GM18873 (cell line): ENCODE results near the gene CTBP2.

Source experiments
- ATAC-seq: cut with Tn5 transposase; IDR thresholded peaks from one replicate; pipeline ENCODE4 v1.9.1; 2021; ENCODE audit warnings: mild to moderate bottlenecking, moderate library complexity, moderate number of reproducible peaks; ENCODE audit not compliant: unreplicated experiment, low FRiP score

Gene CTBP2

DNA sequence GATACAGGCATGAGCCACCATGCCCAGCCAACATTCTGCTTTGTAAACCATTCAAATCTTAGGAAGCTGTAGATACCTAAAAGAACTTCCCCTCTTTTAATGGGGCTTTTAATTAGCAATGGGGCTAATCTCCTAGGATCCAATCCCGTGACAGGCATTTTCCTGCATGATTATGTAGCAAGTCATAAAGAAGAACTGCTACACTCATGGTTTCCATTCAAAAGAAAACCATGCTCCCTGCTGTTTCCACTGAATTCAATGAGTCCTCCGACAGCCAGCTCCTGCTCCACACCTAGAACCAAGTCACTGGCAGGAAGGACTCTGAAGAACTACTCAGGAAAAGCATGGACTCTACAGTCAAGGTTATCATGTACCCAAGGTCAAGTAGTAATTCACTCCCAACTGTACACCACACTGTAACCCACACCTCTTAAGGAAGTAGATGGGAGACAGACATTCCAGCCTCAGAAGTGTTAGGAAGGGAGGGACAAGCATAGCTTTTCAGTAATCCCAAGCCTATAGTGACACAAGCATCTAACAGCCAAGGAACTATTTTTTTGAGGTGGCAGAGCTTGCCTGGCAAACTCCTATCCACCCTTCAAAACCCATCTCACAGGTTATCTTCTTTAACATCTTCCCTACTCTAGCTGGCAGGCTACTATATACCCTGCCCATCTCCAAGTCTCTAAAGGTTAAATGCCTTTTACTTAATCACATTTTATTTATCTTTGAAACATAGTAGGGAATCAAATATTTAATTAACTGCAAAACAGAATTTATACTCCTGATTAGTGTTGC, 47.5 kb downstream of the CTBP2 start:
- ATAC-seq = no peak

DNA sequence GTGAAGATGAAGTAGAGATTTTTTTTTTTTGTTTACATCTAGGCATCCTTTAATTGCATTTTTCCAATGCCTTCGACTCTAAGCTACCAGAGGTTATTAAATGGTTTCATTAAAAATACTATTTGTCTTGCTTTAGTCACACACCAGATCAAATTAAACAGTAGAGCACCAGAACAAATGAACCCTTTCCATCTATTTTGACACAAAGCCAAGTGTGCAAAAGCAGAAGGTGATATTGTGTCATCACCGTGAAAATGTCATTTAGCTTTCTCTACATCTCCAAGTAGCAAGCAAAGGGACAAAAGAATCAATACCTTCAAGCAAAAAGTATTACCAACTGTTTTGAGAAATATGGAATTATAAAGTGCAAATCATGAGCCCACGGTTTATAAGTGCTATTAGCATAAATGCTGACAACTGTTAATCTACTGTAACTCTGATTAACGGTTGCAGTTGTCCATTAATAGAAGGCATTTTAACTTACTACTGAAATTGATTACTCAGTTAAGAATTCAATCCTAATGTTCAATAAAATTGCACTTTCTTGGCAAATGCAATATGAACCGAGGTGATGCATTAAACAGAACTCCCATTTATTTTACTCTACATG, 49.1 kb downstream of the CTBP2 start:
- no peak for ATAC-seq

DNA sequence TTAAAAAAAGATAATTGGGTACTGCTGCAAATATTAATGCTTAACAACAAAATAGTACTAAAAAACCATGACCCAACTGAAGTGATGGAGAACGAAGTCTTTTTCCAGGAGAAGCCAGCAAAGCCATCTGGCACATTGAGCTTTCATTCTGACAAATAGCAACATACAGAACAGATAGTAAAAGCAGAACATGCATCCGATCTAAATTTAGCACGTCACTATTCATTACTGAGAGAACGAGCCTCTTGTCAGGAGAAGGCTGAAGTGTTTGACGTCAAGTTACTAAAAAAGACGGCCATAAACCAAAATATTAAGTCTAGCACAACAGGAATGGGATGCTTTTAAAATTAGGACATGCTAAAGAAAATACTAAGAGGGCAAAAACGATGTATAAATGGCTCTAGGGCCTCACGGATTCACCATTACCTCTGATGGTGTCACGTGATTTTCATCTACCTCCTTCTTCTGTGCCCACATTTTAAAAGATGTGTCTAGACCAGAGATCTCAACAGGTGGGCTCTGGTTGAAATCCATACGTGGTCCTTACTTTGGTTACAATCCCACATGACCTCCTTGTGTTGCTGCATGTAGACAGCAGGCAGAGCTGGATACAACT, 52.3 kb downstream of the CTBP2 start:
- ATAC-seq = no peak

DNA sequence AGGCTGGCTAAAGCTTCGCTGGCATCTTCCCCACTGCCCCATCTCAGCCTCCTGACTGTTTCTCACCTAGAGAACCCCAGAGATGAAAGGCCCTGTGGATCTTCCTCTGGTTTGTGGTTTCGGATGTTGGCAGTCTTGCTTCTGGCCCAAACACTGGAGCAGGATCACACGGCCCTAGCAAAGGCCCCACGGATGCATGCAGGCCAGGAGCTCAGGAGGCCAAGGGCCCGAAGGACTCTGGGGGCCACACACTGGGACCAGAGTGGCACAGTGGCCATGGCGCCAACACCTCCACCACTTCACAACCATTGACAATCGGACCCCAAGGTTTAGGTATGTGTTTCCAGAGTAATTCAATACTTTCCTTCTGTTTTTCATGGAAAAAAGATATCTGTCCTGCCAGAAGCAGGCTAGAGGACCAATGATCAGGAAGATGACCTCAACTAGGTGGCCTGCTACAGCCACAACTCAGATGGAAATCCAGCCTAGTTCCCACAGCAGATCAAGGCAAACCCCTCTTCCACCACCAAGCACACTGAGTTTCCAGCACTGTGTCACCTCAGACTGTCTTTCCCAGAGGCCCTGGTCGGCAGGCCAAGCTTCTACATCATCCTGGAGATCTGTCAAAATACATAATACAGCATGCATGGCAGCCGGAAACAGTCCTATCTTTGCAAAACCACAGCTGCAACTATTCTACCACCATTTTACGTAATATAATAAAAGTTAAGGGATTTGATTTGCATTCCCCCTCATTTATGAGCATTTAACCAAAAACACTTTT, 53.0 kb downstream of the CTBP2 start:
- no peak for ATAC-seq

DNA sequence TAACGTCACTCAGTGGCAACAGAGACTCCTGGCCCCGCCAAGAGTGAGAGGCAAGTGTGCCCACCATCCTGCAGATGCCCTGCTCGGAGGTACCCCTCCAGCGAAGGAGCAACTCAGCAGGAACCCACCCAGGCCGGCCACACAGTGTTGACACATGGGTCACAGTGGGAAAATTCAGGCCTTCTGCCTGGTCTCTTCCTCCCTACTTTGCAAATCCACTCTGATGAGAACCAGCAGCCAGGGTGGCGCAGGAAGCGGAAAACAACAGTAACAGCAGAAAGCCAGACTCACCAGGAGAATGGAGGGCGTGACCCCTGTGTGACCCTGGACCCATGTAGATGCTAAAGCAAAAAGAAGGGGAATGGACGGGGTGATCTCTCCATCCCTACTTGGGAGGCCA, 53.8 kb downstream of the CTBP2 start:
- no peak for ATAC-seq

DNA sequence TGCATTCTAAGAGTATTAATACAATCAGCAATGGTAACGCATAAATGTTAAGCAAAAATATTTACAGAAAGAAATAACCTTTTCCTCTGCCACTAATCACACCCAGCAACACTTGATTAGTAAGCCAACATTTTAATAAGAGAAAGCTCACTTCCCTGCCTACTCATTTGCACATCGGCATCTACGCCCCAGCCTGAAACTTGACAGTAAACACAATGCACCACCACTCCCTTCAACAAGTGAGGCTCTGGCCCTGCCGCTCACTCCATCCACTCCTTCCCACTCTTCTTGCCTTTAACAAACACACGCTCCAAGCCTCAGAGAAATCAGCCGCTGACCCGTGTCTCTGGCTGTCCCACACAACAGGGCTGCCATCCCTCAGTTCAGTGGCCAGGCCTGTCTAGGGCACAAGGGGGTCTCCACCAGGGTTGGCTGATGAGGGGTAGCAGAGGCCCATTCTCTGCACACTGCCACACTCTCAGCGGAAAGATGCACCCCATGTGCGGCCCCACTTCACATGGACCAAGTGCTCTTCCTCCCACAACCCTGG, 54.6 kb downstream of the CTBP2 start:
- ATAC-seq = no peak

DNA sequence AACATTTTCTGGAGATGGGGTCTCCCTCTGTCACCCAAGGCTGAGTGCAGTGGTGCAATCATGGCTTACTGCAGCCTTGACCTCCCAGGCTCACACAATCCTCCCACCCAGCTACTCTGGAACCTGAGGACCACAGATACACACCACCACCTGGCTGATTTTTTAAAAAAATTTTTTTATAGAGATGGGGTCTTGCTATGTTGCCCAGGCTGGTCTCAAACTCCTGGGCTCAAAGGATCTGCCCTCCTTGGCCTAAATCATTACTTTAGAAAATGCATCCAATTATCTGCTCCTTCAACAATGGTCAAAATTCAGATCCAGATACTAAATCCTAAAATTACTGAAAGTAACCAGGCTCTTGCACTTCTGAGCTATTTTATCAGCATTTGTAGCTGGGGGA, 55.2 kb downstream of the CTBP2 start:
- no peak for ATAC-seq

DNA sequence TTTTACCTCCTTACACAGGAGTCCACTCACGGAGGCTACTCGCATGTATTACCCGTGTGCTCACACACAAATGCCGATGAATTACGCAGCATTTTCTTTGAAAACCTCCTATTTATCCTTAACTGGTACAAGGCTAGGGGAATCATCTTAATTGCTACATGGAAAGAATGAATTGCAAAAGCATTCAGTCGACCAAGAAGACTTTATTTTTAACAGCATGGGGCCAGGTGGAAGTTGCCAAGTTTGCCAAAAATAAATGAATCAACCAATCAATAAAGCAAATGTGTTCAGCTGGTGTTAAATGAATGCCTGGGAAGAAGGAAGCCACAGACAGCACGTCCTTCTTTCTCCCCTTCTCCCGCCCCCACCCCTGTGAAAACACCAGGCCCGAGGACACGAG, 55.8 kb downstream of the CTBP2 start:
- no peak for ATAC-seq

DNA sequence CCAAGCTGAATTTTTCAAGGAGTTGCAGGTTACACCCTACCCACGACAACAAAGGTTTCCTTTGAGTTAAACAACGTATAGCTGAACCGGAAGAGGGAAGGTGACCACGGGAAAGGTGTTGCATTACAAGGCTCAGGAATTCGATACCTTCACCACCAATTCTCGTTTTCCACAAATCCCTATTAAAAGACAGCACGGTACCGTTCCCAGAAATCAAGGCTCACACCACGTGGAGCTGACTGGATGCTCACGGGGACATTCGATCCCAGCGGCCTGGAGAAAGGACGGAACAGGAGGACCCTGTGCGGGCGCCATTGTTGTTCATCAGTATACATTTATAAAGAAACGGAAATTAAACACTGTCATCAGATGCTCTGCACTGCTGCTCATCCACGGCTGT, 56.4 kb downstream of the CTBP2 start:
- ATAC-seq = no peak

DNA sequence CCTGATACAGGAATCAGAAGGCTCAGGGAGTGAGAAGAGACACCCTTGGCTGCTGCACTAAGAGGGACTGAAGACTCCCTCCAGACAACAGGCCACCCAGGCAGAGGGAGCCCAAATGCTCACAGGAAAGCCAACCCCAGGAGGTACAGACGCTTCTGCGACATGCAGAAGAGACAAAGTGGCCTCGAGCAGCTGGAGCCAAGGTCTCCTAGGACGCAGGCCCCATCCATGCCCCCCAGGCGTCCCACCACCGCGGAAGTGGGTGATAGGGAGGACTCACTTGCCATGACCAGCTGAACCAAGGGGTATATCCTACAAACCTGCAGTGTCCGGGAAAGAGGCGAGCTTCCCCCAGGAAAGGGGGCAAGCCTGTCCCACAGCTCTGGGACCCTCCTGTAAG, 56.9 kb downstream of the CTBP2 start:
- ATAC-seq = no peak

DNA sequence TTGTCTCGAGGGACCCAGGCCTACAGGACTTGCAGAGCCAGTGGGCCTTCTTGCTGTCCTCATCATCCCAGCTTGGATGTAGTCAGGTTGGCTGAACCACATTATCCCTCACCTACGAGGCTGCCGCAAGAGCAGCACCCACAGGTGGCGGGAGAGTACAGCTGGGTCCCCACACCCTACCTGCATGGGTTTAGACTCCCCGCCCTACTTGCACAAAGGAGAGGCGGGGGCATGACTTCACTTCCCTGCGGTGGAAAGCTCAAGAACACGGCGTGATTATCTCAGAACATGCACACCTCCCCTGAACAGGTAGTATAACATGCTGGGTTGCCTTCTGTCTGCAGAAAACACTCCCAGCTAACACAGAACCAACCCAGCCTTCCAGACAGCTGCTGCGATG, 57.5 kb downstream of the CTBP2 start:
- ATAC-seq = no peak

DNA sequence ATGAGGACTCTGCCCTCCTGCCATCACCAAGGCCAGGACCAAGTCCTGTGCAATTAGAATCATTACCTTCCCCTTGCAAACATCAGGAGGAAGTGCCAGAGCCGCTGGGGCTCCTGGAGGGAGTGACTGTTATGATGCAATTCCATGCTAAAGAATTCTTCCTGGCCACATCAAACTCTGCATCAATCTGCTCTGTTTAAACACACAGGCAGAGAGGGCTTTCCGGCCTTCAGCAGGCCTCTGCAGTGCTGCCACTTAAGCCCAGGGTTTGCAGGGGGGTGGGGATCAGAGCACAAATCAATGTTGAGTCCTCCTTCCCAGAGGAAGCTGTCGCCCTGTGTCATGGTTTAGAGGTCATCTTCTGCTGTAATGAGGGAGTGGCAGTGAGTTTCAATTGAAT, 58.1 kb downstream of the CTBP2 start:
- ATAC-seq = no peak

DNA sequence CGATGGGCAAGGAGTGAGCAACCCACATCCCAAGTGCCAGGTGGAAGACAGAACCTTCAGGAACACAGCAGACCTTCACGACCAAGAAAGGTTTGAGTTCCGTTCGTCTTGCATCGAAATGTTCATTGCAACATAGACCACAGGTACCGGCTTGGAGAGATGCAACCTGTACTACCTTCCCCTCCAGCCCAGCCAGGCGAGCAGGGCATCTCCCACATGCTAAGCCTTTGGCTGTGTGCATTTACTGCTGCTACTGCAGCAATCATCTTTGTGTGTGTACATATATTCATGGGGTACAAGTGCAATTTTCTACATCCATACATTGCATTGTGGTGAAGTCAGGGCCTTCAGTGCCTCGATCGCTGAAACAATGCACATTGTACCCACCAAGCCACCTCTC, 58.8 kb downstream of the CTBP2 start:
- ATAC-seq = no peak

DNA sequence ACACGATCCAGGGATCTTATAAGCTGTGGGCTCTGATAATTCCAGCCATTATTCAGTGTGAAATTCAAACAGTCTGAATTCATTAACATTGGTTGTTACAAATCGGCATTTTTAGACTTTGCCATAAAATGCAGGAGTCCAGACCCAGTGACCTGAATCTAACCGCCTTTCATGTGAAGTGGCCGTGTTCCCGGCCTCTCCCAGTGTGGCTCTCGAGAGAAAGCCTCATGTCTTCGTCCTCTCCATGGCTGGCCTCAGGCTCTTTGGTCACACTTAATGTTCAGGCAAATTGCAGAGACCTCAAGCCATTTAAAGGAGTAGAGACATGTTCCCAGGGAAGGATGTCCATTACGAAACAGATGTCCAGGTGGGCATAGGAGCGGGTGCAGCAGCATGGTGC, 59.3 kb downstream of the CTBP2 start:
- ATAC-seq = no peak

DNA sequence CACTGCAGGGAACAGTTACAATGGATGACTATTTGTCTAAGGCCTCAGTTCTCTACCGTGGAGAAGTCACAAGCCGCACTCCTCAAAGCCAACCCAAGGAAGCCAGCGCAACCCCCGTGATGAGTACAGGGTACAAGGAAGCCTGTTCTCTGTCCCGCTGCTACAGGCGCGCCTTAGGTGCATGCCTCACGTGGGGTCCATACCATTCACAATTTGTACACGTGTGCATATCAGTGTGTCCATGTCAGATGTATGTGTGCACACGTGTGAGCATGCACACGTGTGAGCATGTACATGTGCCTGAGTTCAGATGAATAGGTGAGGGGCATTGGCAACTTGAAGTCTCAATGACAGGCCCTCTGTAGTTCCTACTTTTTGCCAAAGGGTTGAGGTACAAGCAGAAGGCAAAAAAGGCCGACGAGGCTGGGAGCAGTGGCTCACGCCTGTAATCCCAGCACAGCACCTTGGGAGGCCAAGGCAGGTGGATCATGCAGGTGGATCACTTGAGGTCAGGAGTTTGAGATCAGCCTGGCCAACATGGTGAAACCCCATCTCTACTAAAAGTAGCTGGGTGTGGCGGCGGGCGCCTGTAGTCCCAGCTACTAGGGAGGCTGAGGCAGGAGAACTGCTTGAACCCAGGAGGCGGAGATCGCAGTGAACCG, 62.8 kb downstream of the CTBP2 start:
- ATAC-seq = no peak

DNA sequence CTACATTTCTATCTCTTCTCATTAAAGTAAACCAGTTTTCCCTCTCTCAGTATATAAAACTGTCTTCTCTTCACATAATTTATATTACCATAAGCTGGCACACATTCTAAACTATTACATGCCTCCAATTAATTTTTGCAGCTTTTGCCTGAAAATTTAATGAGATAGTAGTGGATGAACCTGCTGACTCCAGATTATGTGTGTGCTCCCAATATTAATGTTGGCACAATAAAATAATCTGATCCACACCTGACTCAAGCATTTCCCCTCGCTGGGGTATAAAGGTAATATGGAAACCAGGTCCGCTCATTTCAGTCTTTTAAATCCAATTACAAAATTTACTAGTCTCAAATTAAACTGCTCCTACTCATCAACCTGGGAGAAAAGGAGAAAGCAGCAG, 63.4 kb downstream of the CTBP2 start:
- no peak for ATAC-seq

DNA sequence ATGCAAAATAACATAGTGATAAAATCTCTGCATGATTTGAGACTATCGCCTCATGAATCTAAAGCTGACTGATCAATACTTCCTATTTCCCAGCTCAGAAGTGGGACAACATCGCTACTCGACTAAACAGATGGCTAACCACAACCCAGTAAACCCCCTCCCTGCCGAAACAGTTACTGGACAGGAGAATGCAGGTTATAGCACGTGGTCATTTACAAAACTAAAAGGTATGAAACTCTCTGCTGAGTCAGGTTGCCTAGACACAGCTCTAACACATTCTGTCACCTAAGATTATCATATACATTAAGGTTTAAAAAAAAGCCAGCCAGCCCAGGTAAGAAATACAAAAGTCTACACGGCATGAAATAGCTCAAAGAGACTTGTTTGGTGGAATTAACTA, 64.0 kb downstream of the CTBP2 start:
- ATAC-seq = no peak

DNA sequence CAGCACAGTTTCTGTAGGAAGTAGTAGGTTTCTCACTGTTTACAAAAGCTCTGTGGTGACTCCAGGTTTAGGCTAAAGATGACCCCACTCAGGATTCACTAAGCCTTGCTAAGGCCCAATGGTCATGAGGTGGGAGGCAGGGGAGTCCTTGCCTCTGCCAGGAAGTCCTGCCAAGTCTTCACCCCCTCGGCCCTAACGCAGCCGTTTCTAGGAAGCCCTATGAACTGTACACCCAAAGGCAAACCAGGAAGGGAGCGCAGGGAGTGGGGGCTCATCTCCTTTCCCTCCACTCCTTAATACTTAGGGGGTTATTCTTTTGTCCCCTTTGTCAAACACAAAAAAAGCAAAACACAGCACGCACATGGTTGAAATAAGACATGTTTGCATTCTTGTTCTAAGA, 64.6 kb downstream of the CTBP2 start:
- ATAC-seq = no peak

DNA sequence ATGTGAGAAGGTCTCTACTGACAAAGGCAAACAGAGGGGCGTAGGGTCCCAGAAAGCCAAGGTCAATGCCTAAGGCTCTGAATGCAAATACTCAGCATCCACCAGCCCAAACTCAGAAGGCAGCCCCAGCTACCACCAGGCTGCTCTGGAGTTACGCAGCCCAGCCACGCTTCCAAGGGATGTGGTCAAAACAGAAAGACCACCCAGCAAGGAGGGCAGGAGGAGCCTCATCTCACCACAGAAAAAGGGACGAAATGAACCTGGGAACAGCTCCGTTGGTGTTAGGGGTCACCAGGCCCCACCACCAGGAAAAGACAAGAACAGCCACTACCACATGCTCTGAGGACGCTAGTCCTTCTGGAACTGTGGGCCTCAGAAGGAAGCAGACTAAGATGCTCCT, 65.1 kb downstream of the CTBP2 start:
- no peak for ATAC-seq

DNA sequence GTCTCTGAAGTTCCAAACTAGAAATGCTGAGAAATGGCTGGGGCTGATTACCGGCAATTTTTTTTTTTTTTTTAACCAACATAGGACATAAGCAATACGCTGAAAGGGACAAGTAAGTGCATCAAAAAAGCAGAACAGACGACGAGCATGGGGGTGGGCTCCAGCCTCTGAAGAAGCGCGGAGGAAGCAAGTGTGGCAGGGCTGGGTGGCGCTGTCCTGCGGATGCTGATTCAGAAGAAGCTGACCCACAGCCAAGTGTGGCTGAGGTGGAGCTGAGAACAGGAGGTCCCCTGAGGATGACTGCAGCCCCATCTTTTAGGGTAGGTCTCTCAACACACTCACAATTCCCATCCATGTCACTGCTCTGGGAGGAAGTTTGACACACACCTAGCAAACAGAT, 65.6 kb downstream of the CTBP2 start:
- ATAC-seq = no peak
